Tibial artery (tissue), 4 donors: ENCODE measurements around the gene ADSS2.
A peak's percentile ranks its signal among the peaks of the same experiment; 100 is the strongest.

Source experiments
- DNase-seq, 2 donors: peaks; one replicate each; pipeline ENCODE4 v3.0.0-alpha.2; 2019
- H3K27ac ChIP-seq, 2 donors: fragments of 200-600 bp; sonication (generic) in 1 of 2; 1 replicate in 1 of 2; 2 replicates in 1 of 2; pipeline ENCODE4 v1.5.1; 2018 to 2019; ENCODE audit warnings: mild to moderate bottlenecking in 1 of 2
- H3K27me3 ChIP-seq, 2 donors: fragments of 200-600 bp; sonication (generic) in 1 of 2; one replicate each; pipeline versions ENCODE4 v1.5.1 to v1.6.0; 2016 to 2019
- H3K36me3 ChIP-seq, 3 donors: fragments of 200-600 bp; sonication (generic) in 2 of 3; one replicate each; pipeline ENCODE4 v1.5.1; 2016 to 2019; ENCODE audit warnings: mild to moderate bottlenecking in 2 of 3
- H3K4me1 ChIP-seq, 4 donors: fragments of 200-600 bp; sonication (generic) in 2 of 4; 1 replicate in 3 of 4; 2 replicates in 1 of 4; pipeline ENCODE4 v1.5.1; 2016 to 2019
- H3K4me3 ChIP-seq, 2 donors: fragments of 200-600 bp; sonication (generic) in 1 of 2; 1 replicate in 1 of 2; 2 replicates in 1 of 2; pipeline ENCODE4 v1.5.1; 2018 to 2019; ENCODE audit warnings: mild to moderate bottlenecking in 2 of 2
- H3K9me3 ChIP-seq, 3 donors: fragments of 200-600 bp; sonication (generic) in 1 of 3; one replicate each; pipeline ENCODE4 v1.5.1; 2016 to 2019
- CTCF ChIP-seq, 2 experiments: fragments of 200-600 bp in 1 of 2; fragments of 450-650 bp in 1 of 2; IDR thresholded peaks; one replicate each; pipeline ENCODE4 v1.5.1; 2017 to 2019; ENCODE audit warnings: antibody characterized with exemption in 2 of 2, mild to moderate bottlenecking in 1 of 2, moderate library complexity in 1 of 2
- intact Hi-C: fragments of 100-400 bp; cut with DNase I; formaldehyde crosslinking; loops from one replicate; pipeline ENCODE4 v1.15.0; 2023; ENCODE audit warnings: low total_unique reads

ADSS2 gene

DNA sequence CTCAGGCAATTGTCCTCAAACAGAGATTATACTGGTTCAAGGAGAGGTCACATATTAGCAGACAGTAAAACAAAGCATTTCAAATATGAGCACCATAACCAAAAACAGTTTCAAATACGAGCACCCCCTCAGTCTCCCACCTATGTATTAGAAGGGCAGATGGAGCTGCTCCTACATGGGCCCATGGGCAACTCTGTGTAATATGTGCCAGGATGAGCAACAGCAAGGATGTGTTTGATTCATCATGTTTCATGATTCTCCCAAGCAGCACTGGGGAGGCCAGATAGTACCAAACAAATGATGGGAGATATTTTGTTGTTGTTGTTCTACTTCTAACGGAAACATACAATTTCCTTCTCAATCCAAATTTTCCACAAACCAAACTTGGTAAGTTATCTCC lies 8.9 kb downstream of the ADSS2 start:
- TF ChIP-seq CTCF (IDR thresholded peaks at IDR 0.05): no peak
- Histone ChIP-seq H3K4me3 (no peak overlapping the region), H3K9me3 (no peaks in the 10 kb centered on the region), H3K27ac (no peak overlapping the region), H3K4me1 (peaks cover 0 to 55% (median 25%) of the 10 kb centered on the region in 4 donors), H3K36me3 (no peaks in the 10 kb centered on the region), H3K27me3 (no peaks in the 10 kb centered on the region)
- intact Hi-C loops: no loop called here
- DNase-seq: no peak

DNA sequence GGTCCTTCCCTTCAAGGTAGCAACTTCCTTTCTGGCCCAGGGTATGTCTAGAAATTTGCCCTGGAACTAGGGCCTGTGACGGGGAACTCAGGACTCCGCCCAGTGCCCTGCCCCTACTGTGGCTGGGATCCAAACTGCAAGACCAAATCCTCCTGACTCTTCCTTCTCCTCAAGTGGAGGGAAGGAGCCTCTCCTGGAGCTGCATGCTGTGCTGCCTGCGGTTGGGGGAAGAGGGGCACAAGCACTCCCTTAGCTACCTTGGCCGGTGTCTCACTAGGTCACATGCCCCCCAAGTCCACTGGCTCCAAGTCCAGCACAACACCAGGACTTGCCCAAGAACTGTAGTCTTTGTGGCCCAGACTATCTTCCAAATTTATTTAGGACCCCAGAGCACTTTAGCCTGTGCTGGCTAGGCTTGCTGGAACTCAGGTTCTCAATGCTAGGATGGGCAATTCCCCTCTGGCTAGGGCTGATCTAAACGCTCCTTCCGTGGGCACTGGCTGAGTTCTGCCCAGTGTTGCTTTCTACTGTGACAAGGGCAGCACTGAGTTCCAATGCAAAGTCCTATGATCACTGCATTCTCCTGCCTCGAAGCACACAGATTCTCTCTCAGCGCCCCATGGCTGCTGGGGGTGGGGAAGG lies 12.2 kb downstream of the ADSS2 start:
- Histone ChIP-seq H3K27me3 (no peaks in the 10 kb centered on the region), H3K27ac (no peak overlapping the region), H3K9me3 (no peaks in the 10 kb centered on the region), H3K36me3 (peaks cover 0 to 11% (median 0%) of the 10 kb centered on the region in 3 donors), H3K4me3 (no peak overlapping the region), H3K4me1 (peaks cover 0 to 49% (median 17%) of the 10 kb centered on the region in 4 donors)
- no peak for DNase-seq
- TF ChIP-seq CTCF (IDR thresholded peaks at IDR 0.05): no peak
- intact Hi-C loops: no loop called here

DNA sequence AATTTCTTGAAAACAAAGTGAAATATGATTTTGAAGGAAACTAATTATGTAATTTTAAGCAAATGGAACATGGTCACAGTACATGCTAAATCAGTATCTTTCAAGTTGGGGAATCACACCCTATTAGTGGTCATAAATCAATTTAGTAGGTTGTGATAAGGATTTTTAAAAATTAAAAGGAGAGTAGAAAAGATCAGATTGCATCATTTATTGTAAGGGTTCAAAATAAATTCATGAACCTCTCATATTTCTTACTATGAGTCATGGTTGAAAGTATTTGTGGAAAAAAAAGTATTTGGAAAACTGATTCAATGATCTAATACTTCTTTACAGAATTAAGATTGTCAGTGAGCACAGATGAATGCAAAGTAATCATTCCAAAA lies 14.6 kb downstream of the ADSS2 start:
- DNase-seq: no peak
- H3K36me3 ChIP-seq: peaks cover 5 to 20% (median 14%) of the 10 kb centered on the region in 3 donors
- no peak for TF ChIP-seq CTCF (IDR thresholded peaks at IDR 0.05)
- H3K9me3 ChIP-seq: no peaks in the 10 kb centered on the region
- H3K27ac ChIP-seq: no peak overlapping the region
- H3K27me3 ChIP-seq: no peaks in the 10 kb centered on the region
- peaks cover 0 to 34% (median 16%) of the 10 kb centered on the region in 4 donors for H3K4me1 ChIP-seq
- intact Hi-C loops: no loop called here
- no peak overlapping the region for H3K4me3 ChIP-seq

DNA sequence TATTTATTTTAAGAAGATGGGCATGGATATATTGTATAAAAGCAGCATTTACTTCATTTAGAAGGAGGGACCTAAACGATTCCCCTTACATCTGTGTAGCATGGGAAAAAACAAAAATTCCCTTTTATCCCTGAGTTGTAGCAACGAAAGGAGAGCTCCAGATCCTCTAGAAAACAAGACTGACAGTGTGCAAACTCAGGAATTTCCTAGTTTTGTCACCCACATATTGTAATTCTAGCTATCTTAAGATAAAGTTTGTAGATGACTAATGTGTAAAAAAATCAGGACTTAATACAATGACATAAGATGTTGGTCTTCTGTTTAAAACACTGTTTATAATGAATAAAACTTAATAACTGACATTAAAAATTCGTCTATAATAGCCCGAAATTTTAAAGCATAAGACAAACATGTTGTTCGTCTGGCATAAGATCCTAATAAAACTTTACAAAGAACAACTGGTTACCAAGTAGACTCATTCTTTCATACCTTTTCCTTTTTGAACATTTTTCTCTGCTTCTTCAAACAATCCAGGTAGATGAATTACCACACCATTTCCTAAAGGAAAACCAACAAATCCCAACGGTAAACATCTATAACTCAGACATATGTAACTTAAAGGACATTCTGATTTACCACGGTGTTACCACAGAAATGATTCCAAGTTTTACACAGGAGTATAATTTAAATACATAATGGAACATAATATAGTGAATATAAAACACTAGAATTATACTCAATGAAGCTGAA lies 15.2 kb downstream of the ADSS2 start:
- Histone ChIP-seq H3K36me3 (peaks cover 5 to 20% (median 20%) of the 10 kb centered on the region in 3 donors), H3K27me3 (no peaks in the 10 kb centered on the region), H3K4me3 (no peak overlapping the region), H3K27ac (peak overlapping the region in 1 of 2 donors; percentile 42), H3K4me1 (peaks cover 0 to 32% (median 16%) of the 10 kb centered on the region in 4 donors), H3K9me3 (no peaks in the 10 kb centered on the region)
- DNase-seq: no peak
- intact Hi-C loops: no loop called here
- no peak for TF ChIP-seq CTCF (IDR thresholded peaks at IDR 0.05)

GRCh38 chr1:244435562-244436205 lies 16.0 kb downstream of the ADSS2 start:
- Histone ChIP-seq H3K27ac (peak overlapping the region in 1 of 2 donors; percentile 42), H3K9me3 (no peaks in the 10 kb centered on the region), H3K4me1 (peaks cover 0 to 32% (median 16%) of the 10 kb centered on the region in 4 donors), H3K4me3 (no peak overlapping the region), H3K36me3 (peaks cover 5 to 26% (median 21%) of the 10 kb centered on the region in 3 donors), H3K27me3 (no peaks in the 10 kb centered on the region)
- intact Hi-C loops: no loop called here
- TF ChIP-seq CTCF (IDR thresholded peaks at IDR 0.05): no peak
- DNase-seq: no peak
